C4-2B (cell line): ENCODE results near the gene GPS1.

ENCODE experiments used
- ZFX ChIP-seq: fragments of 450-650 bp; IDR thresholded peaks from 2 replicates; pipeline ENCODE4 v1.6.1; 2017
- TF ChIP-seq, protein P1 (sequence below): fragments of 450-650 bp; conservative IDR thresholded peaks from 2 replicates; pipeline ENCODE4 v1.5.1; 2017; ENCODE audit warnings: mild to moderate bottlenecking

DNA sequence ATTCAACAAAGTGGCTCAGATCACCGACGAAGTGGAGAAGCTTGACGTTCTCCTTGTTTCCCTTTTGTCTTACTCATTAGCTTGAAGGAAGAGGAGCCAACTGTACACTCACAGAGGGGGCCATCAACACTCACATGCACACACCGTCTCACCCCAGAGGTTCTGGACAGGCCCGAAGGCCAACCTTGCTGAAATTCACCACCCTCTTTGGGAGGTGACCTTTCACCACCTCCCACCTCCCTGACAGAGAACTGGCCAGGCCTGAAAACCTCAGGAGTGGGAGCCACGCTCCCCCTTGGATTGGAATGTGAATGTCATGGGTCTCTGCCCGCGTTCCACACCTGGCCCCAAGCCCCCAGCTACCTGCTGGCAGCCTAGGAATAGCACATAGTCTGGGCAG is 16.2 kb upstream of the GPS1 start:
- TF ChIP-seq, protein P1, sequence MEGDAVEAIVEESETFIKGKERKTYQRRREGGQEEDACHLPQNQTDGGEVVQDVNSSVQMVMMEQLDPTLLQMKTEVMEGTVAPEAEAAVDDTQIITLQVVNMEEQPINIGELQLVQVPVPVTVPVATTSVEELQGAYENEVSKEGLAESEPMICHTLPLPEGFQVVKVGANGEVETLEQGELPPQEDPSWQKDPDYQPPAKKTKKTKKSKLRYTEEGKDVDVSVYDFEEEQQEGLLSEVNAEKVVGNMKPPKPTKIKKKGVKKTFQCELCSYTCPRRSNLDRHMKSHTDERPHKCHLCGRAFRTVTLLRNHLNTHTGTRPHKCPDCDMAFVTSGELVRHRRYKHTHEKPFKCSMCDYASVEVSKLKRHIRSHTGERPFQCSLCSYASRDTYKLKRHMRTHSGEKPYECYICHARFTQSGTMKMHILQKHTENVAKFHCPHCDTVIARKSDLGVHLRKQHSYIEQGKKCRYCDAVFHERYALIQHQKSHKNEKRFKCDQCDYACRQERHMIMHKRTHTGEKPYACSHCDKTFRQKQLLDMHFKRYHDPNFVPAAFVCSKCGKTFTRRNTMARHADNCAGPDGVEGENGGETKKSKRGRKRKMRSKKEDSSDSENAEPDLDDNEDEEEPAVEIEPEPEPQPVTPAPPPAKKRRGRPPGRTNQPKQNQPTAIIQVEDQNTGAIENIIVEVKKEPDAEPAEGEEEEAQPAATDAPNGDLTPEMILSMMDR, result no peak
- TF ChIP-seq ZFX, result no peak
